ENCODE data around the gene SERTM1.

The SERTM1 gene

DNA sequence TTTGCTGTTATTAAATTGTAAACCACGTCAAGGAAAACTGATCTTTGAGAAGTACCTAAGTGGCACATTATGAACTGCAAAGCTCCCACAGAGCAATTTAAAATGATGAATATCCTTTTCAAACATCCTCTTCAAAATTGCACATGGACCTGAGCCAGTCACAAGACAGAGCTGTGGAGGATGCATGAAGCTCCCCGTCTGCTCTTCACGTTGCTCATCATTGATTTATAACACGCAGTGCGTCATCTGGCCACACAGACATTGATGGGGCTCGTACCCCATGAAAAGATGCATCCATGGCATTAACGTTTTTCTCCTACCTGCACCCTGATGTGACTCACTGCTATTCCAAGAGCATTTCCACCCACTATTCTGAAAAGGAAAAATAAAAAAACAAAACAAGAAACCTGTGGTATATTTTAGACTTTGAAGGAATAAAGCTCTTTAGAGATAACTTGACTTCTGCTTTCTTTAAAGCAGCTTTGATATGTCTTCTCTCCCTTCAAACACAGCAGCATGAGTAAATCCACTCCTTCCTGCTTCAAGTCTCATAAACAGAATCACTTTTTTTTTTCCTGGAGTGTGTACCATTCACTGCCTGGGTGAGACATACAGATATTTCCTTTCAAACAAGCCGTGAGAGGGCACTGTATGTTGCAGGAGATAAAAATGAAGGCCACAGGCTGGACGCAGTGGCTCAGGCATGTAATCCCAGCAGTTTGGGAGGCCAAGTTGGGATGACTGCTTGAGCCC, 7.2 kb upstream of the SERTM1 start:
- H3K27ac ChIP-seq, result no peak overlapping the region
- TF ChIP-seq, protein P1, sequence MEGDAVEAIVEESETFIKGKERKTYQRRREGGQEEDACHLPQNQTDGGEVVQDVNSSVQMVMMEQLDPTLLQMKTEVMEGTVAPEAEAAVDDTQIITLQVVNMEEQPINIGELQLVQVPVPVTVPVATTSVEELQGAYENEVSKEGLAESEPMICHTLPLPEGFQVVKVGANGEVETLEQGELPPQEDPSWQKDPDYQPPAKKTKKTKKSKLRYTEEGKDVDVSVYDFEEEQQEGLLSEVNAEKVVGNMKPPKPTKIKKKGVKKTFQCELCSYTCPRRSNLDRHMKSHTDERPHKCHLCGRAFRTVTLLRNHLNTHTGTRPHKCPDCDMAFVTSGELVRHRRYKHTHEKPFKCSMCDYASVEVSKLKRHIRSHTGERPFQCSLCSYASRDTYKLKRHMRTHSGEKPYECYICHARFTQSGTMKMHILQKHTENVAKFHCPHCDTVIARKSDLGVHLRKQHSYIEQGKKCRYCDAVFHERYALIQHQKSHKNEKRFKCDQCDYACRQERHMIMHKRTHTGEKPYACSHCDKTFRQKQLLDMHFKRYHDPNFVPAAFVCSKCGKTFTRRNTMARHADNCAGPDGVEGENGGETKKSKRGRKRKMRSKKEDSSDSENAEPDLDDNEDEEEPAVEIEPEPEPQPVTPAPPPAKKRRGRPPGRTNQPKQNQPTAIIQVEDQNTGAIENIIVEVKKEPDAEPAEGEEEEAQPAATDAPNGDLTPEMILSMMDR (conservative IDR thresholded peaks at IDR 0.05), result no peak

DNA sequence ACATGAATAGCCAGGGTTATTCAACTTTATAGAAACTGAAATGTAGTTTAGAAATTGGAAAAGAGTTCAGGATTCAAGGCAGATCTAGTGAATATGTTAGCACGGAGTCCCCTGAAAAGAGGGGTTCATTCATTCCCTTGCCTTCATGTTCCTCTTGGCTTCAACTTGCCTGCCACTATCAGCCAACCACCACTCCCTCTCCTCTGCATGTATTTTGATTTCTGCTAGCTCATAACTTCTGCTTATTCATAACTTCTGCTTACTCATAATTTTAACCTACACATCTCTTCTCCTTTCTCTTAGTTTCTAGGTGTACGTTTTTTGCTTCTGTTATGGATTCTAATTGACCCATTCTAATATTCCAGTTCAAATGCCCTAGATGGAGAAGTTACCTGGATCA, 5.5 kb upstream of the SERTM1 start:
- no peak overlapping the region for H3K27ac ChIP-seq

DNA sequence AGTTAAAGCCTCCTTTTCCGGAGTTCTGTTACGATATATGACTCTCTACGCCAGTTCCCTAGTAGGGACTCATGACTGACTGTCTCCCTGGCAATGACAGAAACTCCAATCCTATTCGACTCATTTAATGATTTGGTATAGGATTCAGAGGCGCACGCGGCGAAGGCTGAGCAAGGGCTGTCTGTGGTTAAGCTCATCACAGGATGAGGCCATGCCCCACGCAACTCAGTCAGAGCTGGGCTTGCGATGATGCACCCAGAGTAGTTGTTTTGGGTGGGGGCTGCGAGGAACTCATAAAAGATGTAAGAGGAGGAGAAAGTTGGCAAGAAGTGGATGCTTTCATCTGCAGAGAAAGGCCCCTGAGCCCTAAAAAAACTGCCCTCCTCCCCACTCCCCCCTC, 468 bp upstream of the SERTM1 start:
- H3K27ac ChIP-seq, result no peak overlapping the region
- TF ChIP-seq, protein P1 (conservative IDR thresholded peaks at IDR 0.05), result no peak

More for the DNA sequence above, 5.5 kb upstream of the SERTM1 start:
- TF ChIP-seq, protein P1 (conservative IDR thresholded peaks at IDR 0.05), result no peak

DNA sequence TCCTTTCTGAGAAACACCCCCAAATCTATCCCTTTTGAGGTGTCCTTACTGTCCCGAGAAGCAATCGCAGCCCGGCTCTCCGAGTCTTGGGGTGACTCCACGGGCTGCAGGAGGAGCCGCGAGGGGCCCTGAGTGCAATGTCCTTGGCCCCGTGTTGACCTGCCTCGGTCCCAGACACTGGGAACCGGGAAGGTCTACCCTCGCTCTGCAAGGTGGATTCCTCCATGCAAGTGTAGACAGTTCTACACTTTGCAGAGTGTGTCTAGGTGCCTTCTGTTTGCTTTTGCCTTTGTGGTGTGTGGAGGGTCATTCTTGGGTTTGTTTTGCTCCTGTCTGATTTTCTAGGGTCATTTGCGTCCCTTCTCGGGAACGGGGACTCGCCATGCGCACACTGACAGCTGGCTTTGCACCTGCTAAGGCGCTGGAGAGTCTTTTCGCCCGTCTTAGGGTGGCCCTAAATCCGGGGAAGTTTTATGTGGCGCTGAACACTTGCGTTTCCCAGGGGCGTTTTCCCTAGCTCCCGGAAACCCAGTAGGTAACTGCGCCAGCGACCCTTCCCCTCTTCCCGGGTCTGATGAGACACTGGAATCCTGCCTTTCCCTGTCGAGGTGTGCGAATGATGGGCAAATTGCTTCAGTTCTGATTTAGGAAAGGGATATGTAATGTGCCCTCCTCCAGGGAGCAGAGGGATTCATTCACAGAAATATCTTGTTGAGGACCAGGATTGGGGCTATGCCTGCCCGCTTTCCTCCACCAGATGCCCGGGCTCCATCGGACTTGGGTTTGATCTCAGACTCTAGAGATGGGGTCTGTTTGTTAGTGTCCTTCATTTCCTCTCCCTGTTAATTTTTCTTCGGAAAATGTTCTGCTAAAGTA, 755 bp downstream of the SERTM1 start:
- TF ChIP-seq, protein P1 (conservative IDR thresholded peaks at IDR 0.05), result no peak
- no peak overlapping the region for H3K27ac ChIP-seq

DNA sequence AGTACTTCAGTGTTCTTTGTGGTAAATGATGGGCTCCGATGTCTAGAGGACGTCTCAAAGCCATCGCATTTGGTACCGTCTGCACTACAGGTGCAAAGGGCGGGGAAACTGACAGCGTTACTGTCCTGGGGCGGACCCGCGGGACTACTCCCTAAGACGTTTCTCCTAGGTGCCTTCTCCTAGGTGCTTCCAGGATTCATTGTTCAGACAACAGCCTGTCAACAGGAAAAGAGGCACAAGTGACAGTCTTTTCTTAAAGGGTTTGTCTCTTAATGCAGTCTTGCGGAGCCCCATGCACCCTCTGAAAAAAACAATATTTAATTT, 1.4 kb downstream of the SERTM1 start:
- TF ChIP-seq, protein P1 (conservative IDR thresholded peaks at IDR 0.05), result no peak
- H3K27ac ChIP-seq, result no peak overlapping the region

DNA sequence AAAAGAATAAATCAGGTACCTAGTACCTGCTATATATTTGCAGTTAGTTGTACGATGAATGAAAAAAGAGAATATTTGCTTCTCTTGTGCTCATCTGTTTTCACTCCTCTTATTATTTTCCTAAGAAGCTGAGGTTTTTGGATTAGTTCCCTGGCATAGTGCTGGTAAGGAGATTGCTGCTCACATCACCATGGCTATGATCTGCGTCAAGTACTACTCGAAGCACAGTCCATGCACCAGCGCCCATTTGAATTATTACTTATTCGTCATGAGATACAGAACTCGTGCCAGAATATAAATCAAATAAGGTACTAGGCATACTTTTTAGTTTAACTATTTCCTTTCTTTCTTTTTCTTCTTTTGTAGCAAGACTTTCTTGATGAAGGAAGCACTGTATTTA, 7.1 kb downstream of the SERTM1 start:
- TF ChIP-seq, protein P1 (conservative IDR thresholded peaks at IDR 0.05), result no peak

DNA sequence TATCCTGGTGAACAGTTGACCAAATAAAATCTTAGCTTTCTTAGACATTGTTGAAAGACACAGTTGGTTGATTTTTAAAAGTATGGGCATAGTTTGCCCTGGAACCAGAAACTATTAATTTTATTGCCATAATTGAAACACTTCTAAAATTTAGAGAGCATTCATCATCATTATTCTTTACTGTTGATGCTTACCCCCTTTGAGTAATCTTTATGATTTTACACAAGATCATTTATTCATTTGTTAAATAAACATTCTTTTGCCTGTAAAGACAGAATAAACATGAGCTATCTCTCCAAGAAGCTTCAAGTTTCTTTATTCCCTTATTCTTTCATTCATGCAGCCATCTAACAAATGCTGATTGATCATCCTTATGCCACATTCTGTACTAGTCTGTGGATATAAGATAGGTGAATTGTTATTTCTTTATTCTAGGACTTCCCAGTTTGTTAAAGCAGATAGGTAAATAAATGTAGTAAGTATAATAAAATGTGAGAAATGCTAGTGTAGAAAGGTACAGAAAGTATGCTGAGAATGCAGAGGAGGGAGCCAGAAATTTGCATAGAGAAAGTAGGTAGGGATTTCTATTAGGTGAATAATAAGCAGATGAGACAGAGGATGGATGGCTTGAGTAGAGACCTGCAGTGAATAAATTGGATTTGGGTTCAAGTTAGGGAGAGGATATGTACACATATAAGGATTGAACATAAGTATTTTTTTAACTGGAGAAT, 8.2 kb downstream of the SERTM1 start:
- TF ChIP-seq, protein P1 (conservative IDR thresholded peaks at IDR 0.05), result no peak
- peak overlapping the region; percentile 15; the same call in 1 of the 2 replicates for H3K27ac ChIP-seq

More for the DNA sequence above, 7.1 kb downstream of the SERTM1 start:
- no peak overlapping the region for H3K27ac ChIP-seq
